ENCODE data around the gene TNFRSF19.

DNA sequence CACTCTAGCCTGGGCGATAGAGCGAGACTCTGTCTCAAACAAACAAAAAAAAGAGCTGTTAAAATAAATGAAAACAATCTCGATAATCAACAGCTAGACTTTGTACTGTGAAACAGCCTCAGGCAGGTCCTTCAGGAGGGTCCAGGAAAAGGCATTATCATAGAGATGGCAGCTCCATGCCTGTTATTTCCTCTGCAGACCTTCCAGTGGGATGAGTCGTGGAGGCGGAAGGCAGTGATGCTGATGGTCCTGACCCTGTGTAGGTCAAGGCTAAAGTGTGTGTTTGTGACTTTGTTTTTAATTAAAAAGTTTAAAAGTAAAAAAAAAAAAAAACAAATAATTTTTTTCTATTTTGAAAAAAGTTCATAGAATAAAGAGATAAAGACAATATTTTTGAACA lies 117.4 kb downstream of the TNFRSF19 start:
- TF ChIP-seq, protein P1, sequence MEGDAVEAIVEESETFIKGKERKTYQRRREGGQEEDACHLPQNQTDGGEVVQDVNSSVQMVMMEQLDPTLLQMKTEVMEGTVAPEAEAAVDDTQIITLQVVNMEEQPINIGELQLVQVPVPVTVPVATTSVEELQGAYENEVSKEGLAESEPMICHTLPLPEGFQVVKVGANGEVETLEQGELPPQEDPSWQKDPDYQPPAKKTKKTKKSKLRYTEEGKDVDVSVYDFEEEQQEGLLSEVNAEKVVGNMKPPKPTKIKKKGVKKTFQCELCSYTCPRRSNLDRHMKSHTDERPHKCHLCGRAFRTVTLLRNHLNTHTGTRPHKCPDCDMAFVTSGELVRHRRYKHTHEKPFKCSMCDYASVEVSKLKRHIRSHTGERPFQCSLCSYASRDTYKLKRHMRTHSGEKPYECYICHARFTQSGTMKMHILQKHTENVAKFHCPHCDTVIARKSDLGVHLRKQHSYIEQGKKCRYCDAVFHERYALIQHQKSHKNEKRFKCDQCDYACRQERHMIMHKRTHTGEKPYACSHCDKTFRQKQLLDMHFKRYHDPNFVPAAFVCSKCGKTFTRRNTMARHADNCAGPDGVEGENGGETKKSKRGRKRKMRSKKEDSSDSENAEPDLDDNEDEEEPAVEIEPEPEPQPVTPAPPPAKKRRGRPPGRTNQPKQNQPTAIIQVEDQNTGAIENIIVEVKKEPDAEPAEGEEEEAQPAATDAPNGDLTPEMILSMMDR (IDR thresholded peaks at IDR 0.05 in 4 of 5, conservative IDR thresholded peaks at IDR 0.05 in 1 of 5) = no peak
- TF ChIP-seq POLR2A (IDR thresholded peaks at IDR 0.05) = no peak
